Astrocyte of the cerebellum (primary cell): ENCODE results near the gene TMOD1.
"Not testable (repeated sequence)": the region's sequence is repeated elsewhere in the genome, so short reads cannot be mapped to it uniquely, and the experiment has no call there.

ENCODE experiments used
- DNase-seq: peaks from one replicate; pipeline ENCODE4 v3.0.0-alpha.2; 2011; ENCODE audit warnings: low read depth
- H3K4me3 ChIP-seq: 2 replicates; pipeline ENCODE4 v1.5.1; 2011; ENCODE audit warnings: mild to moderate bottlenecking, low read depth, low read length, moderate library complexity
- in situ Hi-C: cut with HindIII; loops from 2 replicates; pipeline ENCODE4 v1.10.0; 2017; ENCODE audit warnings: low sequenced_read_pairs
- TF ChIP-seq, protein P1 (sequence below): IDR thresholded peaks from 2 replicates; pipeline ENCODE4 v1.5.1; 2012; ENCODE audit warnings: low read length, low read depth, moderate library complexity, mild to moderate bottlenecking; ENCODE audit errors: missing control alignments

Gene TMOD1

DNA sequence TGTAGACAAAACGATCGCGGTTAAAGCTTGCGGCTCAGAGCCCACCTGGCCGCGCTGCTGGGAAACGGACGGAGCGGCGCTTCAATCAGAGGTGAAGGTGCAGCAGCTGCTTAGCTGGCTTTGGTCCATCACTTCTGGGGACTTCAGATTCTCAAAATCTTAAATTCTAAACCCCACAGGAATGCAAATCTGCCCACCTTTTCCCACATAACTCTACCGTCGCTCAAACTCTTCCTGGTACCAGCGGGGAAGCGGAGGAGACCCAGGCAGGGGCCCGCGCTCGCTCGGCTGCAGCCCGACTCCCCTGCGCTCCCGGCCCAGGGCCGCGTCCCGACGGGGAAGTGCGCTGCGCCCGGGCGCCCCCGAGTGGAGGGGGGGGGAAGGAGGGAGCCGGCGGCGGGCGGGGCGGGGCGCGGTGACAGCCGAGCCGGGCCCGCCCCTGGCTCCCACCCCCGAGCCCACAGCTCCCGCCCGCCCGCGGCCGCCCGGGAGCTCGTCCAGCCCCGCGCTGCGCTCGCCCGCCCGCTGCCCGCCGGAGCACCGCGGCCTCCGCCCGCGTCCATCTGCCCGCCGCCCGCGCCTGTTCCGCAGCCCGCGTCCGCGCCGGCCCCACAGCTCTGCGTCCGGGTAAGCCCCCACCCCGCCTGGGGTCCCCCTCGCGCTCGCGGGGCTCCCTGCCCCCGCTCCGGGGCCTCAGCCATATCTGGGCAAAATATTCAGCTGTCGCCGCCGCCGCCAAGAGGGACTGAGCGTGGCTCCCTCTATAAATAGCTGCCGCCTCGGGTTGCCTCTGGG, at the start of gene TMOD1:
TMOD1 (plus strand) TSS at position 490 of the 795 bp plus-strand sequence. CDS start 22,523 bp downstream, outside the sequence.
- in situ Hi-C loops, result no loop called here
- peak within 1 kb of the TSS; percentile 40 for H3K4me3 ChIP-seq
- no peak for DNase-seq
- TF ChIP-seq, protein P1, sequence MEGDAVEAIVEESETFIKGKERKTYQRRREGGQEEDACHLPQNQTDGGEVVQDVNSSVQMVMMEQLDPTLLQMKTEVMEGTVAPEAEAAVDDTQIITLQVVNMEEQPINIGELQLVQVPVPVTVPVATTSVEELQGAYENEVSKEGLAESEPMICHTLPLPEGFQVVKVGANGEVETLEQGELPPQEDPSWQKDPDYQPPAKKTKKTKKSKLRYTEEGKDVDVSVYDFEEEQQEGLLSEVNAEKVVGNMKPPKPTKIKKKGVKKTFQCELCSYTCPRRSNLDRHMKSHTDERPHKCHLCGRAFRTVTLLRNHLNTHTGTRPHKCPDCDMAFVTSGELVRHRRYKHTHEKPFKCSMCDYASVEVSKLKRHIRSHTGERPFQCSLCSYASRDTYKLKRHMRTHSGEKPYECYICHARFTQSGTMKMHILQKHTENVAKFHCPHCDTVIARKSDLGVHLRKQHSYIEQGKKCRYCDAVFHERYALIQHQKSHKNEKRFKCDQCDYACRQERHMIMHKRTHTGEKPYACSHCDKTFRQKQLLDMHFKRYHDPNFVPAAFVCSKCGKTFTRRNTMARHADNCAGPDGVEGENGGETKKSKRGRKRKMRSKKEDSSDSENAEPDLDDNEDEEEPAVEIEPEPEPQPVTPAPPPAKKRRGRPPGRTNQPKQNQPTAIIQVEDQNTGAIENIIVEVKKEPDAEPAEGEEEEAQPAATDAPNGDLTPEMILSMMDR, result no peak

DNA sequence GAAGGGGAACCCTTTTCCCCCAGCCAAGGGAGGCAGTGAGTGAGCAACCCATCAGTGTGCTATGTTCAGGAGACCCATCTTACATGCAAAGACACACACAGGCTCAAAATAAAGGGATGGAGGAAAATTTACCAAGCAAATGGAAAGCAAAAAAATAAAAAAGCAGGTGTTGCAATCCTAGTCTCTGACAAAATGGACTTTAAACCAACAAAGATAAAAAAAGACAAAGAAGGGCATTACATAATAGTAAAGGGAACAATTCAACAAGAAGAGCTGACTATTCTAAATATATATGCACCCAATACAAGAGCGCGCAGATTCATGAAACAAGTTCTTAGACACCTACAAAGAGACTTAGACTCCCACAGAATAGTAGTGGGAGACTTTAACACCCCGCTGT, 47.9 kb upstream of the TMOD1 start:
- DNase-seq, H3K4me3 ChIP-seq: not testable (repeated sequence)
- in situ Hi-C loops, result loop anchor here (25.0 kb wide), 1 partner anchor 159 kb away; no protein-coding TSS in a partner anchor

DNA sequence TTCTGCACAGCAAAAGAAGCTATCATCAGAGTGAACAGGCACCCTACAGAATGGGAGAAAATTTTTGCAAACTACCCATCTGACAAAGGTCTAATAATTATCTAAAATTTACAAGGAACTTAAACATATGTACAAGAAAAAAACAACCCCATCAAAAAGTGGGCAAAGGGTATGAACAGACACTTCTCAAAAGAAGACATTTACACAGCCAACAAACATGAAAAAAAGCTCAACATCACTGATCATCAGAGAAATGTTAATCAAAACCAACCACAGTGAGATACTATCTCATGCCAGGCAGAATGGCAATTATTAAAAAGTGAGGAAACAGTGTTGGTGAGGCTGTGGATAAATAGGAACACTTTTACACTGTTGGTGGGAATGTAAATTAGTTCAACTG, 44.6 kb upstream of the TMOD1 start:
- not testable (repeated sequence) for DNase-seq, H3K4me3 ChIP-seq
- in situ Hi-C loops, result loop anchor here (25.0 kb wide), 1 partner anchor 155 kb away; no protein-coding TSS in a partner anchor

DNA sequence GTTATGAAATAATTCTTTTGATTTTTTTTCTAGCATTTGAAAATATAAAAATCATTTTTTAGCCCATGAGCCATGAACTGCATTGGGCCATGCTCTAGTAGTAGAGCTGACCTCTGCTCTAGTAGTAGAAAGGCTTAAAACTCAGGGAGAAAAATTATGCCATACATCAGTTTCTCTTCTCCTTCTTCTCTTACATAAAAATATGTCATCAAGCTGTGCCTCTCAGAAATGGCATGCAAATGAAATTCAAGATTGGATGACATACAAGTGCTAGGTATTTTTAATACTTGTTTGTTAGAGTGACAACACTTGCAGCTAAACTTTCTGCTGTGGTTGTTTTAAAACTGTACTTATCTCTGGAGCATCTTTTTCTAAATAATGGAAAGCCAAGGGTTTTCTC, 42.1 kb upstream of the TMOD1 start:
- TF ChIP-seq, protein P1, result no peak
- no peak for DNase-seq
- H3K4me3 ChIP-seq, result no peak overlapping the region
- in situ Hi-C loops, result loop anchor here (25.0 kb wide), 1 partner anchor 153 kb away; no protein-coding TSS in a partner anchor

DNA sequence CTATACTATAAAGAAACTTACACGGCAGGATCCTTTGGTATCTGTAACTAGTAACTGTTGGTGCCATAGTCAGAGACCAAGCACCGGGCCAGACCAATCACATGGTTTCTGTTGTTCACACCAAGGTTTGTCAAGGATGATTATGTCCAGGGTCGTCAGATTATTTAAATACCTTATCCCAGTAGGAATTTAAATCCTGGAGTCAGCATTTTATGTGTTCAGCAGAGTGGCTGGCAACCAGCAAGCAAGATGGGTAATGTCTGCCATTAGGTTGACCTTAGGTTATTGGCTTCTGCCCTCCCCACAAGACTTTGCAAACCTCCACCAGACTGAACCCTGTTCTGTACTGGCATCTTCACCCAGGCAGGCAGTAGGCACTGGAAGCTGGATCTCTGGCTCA, 39.3 kb upstream of the TMOD1 start:
- no peak for DNase-seq
- TF ChIP-seq, protein P1, result no peak
- in situ Hi-C loops, result loop anchor here (25.0 kb wide), 1 partner anchor 150 kb away; no protein-coding TSS in a partner anchor
- H3K4me3 ChIP-seq, result no peak overlapping the region

DNA sequence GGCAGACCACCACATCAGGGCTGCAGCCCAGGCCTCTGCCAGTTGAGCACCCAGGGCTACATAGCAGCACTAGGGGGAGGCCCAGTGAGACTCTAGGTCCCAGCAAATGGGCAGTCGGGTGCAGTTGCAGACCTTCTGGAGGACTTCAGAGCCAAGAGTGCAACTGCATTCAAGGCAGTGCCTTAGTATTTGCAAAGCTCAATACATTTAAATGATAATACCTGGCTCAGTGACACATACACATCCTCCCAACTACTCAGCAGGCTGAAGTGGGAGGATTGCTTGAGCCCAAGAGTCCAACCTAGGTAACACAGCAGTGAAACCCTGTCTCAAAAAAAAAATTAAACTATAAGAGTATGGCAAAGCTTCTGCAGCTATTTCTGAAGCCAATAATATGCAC, 38.6 kb upstream of the TMOD1 start:
- no peak overlapping the region for H3K4me3 ChIP-seq
- in situ Hi-C loops, result loop anchor here (25.0 kb wide), 1 partner anchor 149 kb away; no protein-coding TSS in a partner anchor
- DNase-seq, result no peak
- TF ChIP-seq, protein P1, result no peak

DNA sequence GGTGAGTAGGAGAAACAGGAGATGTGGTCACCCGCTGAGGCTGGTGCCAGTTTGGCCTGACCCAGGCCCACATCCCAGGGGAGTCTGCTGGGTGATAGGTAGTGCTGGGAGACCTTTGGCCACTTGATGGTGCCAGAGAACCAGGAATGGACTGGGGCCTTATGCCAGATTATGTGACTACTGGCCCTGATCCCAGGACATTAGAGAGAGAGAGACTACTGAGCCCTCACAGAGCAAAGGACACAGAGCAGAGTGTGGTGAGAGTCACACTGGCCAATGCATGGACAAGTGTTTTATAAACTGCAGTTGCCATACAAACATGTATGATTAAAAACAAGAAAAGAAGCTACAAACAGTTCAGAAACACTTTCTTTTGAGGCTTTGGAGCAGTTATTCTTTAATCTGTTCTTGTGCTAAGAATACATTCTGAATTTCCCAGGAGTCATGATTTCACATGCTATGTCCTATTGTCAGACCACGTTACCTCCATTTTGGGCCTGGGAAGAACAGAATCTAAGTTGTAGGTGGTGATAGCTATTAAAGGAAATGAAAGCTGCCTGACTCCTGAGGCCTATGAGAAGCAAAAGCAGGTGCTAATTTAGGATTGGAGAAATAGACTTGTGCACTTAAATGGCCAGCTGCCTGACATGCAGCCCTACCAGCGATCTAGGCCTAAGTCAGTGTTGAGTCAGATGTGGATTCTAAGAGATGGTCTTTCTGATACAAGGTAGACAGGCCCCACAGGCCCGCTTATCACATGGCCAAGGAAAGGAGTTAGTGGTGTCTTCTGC, 32.6 kb upstream of the TMOD1 start:
- TF ChIP-seq, protein P1, result peak; percentile 81
- in situ Hi-C loops, result loop anchor here (25.0 kb wide), 1 partner anchor 143 kb away; no protein-coding TSS in a partner anchor
- DNase-seq, result peak; percentile 41
- H3K4me3 ChIP-seq, result no peak overlapping the region
